HG03575 (cell line): ENCODE measurements around the gene TIMM10.
"Not testable (repeated sequence)": the region's sequence is repeated elsewhere in the genome, so short reads cannot be mapped to it uniquely, and the experiment has no call there.

Experiments
- ATAC-seq: cut with Tn5 transposase; IDR thresholded peaks from one replicate; pipeline ENCODE4 v1.9.1; 2021; ENCODE audit not compliant: unreplicated experiment, insufficient number of reproducible peaks, low FRiP score; ENCODE audit errors: extremely low read depth

Gene TIMM10

DNA sequence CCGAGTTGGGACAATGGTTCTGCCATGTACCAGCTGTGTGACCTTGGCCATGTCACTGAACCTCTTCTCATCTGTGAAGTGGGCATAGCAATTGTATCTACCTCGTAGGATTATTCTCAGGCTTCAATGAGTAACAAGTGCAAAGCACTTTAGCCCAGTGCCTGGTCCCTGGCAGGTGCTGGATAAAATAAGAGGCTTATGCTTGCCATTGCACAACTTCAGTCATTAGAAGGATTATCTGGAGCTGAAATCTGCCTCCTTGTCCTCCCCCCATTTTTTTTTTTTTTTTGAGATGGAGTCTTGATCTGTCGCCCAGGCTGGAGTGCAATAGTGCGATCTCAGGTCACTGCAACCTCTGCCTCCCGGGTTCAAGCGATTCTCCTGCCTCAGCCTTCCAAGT is 14.0 kb upstream of the TIMM10 start:
- ATAC-seq, result no peak

DNA sequence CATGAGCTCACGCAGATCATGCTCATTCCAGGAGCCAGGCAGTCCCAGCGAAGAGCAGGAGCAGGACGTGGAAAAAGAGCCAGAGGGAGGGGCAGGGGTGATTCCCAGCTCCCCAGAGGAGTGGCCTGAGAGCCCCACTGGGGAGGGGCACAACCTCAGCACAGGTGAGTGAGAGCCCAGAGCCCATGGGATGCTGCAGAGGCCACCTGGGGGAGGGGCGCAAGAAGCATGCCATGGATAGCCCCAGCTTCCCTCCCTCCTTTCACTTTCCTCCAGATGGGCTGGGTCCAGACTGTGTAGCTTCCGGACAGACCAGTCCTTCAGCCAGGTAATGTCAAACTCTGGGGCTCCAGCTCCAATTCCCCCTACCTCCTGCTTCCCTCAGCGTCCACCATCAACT is 13.0 kb upstream of the TIMM10 start:
- ATAC-seq, result no peak

DNA sequence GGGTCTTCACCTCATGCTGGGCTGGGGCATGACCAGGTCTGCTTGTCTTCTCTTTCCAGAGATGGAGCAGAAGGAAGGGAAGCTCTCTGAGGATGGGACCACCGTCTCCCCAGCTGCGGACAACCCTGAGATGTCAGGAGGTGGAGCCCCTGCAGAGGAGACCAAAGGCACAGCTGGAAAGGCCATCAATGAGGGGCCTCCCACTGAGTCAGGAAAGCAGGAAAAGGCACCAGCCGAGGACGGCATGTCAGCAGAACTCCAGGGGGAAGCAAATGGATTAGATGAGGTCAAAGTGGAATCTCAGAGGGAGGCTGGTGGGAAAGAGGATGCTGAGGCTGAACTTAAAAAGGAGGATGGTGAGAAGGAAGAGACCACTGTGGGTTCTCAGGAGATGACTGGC is 12.0 kb upstream of the TIMM10 start:
- no peak for ATAC-seq

DNA sequence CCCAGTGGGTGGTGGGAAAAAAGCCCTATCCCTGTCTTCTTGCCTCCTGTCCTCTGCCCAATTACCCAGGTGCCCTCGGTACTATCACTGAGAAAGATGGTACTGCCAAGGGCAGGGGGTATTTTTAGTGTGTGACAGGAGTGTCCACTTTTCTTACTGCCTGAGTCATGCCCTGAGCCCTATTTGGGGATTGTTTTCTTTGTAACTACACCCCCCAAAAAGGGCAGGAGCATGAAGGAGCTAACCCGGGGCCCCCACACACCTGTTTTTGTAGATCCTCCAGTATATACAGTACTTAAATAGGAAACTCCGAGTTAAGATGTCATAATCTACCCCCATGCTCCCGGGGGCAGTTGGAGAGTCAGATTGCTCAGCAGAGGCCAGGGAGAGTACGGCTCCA is 10.6 kb upstream of the TIMM10 start:
- no peak for ATAC-seq

DNA sequence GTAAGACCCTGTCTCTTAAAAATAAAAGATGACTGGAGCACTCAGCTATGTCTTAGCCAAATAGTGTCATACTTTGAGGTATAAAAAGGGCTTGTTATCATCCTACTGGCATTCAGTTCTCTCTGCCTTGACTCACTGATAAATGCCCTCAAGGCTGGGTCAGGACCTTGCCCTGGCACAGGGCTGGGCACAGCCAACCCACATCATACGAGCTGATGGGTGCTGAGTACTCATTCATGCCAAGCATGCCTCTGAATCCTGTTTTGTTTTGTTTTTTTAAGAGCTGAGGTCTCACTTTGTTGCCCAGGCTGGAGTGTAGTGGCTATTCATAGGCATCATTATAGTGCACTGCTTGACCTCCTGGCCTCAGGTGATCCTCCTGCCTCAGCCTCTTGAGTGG is 8.8 kb upstream of the TIMM10 start:
- ATAC-seq, result no peak

DNA sequence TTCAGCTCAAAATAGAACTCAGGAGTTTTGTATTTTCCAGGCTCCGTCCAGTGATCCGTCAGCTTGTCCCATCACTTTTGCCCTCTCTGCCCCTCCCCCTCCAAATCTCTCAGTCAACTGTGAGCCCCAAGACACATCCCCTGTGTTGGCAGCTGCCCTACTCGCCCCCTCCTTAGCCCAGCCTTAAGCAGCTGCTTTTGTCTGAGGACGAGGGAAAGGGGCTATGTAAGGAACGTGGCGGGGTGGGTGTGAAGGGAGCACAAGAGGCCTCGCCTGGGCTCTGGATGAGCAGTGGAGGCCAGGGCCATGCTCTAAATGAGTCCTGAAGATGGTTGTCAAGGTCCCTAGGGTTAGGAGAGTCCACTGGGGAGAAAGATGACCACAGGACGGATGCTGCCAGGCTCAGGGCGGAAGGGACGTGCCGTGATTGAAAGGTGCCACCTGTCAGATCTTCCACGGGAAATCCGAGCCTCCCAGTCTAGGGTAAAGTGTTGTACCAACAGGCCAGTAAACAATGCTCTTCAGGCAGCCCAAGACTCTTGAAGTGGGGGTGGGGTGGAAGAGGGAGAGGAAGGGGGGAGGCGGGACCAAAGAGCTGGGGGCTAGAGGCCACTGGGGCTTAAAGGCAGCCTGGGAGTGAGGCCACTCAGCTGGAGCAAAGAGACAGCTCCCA is 6.5 kb upstream of the TIMM10 start, which contains the start of gene SMTNL1:
TSS of gene SMTNL1 (plus strand) at position 649 of the 673 bp plus-strand sequence. CDS start 5,048 bp downstream, outside the sequence.
- ATAC-seq, result no peak

DNA sequence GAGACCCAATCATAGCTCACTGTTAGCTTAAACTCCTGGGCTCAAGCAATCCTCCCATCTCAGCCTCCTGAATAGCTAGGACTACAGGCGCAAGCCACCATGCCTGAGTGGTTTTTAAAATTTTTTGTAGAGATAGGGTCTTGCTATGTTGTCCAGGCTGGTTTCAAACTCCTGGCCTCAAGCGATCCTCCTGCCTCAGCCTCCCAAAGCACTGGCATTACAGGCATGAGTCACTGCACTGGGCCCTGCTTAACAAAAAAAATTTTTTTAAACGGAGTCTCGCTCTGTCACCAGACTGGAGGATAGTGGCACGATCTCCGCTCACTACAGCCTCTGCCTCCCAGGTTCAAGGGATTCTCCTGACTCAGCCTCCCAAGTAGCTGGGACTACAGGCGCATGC is 3.9 kb upstream of the TIMM10 start:
- not testable (repeated sequence) for ATAC-seq

DNA sequence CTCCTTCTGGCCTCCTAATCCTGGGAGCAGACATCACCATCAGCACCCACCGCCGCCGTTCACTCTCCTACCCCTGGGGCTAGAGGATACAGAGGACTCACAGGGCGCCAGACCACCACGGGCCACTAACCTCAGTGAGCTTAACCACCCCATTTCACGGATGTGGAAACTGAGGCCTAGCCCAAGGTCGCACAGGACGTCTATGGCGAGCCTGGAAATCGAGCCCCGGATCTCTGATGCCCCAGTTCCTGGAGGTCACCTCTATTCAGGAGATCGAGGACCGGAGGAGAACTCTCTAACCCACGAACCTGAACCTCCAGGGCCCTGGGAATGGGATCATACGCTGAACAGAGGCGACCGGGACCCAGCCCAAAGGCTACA is 349 bp downstream of the TIMM10 start:
- no peak for ATAC-seq

DNA sequence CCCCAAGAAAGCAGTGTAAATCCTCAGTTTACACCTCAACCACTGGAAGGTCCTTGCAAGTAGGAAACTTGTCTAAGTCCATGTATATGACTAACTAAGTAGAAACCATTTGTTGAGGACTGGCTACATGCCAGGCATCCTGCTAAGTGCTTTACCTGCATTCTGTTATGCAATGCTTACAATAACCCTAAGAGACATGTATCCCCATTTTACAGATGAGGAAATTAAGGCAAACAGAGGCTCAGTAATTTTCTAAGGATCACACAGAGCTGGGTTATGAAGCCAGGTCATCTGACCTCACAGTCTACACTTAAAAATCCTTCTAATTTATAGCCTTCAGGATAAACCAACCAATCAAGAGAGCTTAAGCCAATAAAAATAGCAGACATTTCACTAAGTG is 1.5 kb downstream of the TIMM10 start:
- ATAC-seq, result no peak

DNA sequence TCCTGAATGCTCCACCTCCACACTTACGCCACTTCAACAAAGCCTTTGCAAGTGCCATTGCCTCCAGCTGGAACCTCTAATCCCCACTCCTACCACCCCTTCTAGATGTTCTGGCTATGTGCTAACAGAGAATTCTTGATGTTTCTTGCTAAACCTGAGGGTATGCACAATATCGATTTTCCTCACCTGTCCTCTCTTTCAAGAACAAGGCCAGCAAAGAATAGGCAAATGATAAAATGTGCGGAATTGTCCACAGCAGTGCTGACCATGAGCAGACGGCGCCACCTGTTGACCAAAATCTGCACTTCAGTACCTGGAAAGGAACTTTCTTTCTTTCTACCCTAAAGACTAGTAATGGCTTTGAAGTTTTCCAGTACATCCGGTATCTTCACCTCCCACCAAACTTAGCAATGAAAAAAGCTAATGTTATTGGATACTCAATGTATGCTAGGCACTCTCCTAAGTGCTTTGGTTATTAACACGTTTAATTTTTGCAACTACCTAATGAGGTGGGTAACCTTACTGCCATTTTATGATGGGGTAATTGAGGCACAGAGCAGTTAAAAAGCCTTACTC is 3.4 kb downstream of the TIMM10 start:
- no peak for ATAC-seq

DNA sequence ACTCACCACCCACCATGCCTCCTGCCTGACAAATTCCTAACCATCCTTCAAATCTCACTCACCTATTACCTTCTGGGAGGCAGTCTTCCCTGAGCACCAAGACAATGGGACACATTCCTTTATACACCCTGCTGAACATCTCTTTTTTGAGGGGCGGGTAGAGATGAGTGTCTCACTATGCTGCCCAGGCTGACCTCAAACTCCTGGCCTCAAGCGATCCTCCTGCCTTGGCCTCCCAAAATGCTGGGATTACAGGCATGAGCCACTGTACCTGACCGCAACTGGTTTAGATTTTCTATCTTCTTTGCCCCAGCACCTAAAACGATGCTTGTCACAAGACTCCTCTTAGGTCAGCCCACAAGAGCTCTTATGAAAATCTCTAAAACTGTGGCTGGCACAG is 7.1 kb downstream of the TIMM10 start:
- no peak for ATAC-seq

DNA sequence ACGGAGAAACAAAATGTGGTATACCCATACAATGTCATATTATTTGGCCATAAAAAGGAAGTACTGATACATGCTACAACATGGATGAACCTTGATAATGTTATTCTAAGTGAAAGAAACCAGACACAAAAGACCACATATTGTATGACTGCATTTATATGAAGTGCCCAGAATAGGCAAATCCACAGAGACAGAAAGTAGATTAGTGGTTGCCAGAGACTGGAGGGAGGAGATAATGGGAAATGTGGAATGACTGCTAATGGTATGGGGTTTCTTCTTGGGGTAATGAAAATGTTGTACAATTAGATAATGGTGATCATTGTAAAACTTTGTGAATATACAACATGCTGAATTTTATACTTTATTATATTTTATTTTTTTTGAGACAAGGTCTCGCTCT is 9.4 kb downstream of the TIMM10 start:
- no peak for ATAC-seq

DNA sequence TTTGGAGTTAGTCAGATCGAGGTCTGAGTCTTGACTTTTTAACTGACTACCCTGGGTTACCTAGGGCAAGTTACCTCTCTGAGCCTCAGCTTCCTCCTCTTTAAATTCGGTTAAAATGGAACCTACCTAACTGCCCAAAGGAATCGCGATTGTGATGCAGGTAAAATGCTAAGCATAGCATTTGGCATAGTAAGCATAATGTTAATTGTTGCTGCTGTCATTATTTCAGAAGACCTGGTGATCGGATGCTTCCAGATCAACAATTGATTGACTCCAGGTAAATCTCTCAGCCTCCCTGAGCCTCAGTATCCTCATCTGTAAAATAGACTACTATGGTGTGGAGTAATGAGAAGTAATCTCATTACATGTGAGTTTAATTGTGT is 14.5 kb downstream of the TIMM10 start:
- no peak for ATAC-seq

DNA sequence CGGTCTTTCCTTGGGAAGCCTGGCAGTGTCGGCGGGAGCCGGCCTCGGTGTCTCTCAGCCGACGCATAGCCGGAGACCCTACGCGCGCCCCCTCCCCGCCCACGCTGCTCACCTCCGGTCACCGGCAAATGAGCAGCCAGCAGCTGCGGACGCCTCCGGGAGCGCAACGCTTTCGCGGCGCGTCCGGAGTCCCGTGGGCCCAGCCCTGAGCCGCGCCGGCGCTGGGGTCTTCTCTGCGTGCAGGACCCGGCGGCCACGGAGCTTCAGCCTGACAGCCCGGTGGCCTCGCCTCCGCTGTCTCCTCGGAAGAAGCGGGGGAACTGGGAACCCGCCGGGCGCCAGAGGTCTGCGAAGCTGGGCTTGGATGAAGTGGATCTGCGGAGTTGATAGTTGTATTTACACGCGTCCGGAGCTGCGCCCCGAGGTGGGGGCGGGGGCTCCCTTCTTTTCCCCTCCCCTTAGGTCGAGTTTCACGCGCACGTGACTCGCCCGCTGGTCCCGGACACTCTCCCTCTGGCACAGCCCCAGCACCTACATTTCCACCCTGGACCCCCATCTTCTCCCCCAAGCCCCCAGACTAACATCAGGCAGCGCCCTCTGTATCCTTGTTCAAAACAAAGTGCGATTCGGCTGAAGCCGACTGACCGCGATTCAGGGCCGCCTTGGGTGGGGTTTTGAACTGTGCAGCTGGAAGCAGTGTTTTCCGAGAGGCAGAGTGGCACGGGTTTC is 15.1 kb downstream of the TIMM10 start, which contains the start of gene SLC43A1:
TSS of gene SLC43A1 (minus strand) at position 371 of the 729 bp plus-strand sequence. CDS start 1,591 bp downstream, outside the sequence.
- ATAC-seq, result no peak

DNA sequence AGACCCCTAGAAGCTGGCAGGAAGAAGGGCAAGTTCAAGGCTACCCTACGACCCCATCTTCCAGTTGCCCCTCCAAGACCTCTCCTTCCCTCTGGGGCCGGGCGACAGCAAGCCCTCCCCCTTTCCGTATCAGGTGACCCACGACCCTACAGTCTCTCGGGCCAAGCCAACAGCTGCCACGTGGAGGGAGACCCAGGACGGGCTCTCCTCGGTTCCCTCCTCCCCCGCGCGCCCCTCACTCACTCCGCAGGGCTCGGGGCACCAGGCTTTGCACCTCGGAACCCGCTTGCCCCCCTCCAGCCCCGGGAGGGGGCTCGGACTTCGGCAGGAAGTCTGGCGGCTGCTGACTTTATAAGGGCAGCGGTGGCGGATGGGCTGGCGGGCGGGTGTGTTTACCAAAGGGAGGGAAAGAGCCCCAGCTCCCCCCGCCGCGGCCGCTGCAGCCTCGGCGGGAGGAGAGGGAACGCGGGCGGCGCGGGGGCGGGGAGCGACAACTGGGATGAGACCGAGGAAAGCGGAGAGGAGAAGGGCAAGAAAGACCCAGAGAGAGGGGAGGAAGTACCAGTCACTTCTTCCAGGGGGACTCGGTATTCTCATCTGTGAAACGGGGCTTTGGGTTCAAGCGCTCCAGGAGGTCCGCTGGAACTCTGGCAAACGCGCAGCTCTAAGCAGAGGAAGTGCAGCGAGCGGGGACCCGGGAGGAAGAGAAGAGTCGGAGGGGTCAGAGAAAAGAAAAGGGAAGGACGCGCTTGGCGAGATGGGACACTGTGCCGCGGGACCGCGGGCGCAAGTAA is 15.8 kb downstream of the TIMM10 start:
- ATAC-seq, result no peak

DNA sequence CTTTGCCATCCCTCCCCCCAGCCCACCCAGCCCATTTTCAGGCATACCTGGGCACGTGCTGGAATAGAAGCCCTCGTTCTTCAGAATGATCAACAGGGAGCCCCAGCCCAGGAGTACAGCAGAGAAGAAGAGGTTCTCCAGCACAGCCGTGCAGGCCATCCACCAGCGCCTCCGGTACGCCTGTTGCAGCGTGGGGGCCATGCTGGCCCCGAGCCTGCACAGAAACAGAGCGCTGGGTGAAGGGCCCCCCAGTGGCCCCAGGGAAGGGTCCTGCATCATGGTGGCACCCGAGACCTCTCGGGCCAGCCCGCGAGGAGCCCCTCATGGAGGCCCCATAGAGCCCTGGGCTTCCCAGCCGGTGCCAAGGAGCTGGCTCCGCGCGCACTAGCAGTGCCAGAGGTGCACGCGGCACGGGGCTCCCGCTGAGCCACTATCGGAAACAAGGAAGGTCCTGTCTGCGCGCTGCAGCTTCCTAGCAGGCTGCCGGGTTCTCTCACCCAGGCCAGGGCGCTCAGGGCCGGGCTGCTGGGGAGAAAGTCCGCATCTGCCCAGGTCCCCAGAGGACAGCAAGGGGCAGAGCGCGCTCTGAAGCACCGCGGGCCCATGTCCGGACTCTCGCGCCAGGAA is 16.5 kb downstream of the TIMM10 start:
- ATAC-seq, result no peak

DNA sequence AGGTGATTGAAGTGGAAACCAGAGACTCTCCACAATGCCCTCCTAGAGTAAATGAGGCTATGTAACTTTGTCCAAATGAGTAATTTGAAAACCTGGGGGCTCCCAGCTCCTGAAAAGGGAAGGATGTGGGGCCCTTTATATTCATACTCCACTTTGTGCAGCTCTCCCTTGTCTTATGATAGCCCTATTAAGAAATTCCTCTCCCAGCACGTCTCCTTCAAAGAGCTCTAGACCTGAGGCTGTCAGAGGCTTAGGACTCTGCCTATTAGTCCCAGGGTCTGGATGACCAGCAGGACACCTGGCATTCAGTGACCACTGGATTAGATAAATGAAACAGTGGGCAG is 17.1 kb downstream of the TIMM10 start:
- ATAC-seq, result no peak

DNA sequence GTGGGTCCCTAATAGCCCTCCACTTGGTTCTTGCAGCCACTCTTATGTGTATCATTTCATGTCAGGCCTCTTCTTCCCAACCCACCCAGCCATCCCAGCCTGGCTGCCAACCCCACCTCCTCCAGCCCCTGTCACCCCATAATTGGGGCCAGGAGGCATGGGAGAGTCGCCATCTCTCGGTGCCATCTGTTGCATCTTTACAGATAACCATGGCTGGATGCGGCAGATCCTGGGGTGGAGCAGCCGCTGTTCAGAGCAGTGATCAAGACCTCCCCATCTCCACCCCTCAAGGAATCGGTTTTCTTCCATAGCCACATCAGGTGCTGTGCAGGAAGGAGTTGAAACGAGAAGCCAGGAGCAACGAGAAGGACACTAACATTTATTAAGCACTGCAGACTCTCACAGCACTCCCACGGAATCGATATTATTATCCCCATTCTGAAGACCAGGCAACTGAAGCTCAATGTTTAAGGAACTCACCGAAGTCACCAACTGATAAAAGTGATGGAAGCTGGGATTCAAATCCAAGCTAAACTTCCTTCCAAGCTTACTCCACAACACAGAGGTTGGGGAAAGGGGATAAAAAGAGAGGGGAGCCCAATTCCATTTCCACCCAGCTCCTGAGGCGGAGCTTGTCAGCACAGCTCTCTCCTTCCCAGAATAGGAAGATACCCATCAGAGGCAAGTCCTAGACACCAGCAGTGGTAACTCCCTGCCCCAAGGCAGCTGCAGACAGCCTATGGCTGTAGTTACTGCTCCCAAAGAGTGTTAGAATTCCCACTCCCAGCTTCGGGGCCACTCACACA is 17.7 kb downstream of the TIMM10 start:
- ATAC-seq, result no peak
